Measurements from ENCODE around the gene VSIG4.

Gene VSIG4

GRCh38 chrX:66042307-66043077 is 2.6 kb upstream of the VSIG4 start:
- Mint-ChIP-seq H3K4me3 (no peak overlapping the region), H3K9me3 (no peaks in the 10 kb centered on the region), H3K27ac (no peak overlapping the region), H3K36me3 (ENCODE audit: low read depth) (no peaks in the 10 kb centered on the region), H3K4me1 (peaks cover 32% of the 10 kb centered on the region), H3K27me3 (no peaks in the 10 kb centered on the region)
- DNase-seq (no peak), ATAC-seq (peak; percentile 68)

- no peak overlapping the region for H3K4me3 Mint-ChIP-seq
- peaks cover 6% of the 10 kb centered on the region for H3K4me1 Mint-ChIP-seq
- ATAC-seq (no peak), DNase-seq (no peak)
- no peaks in the 10 kb centered on the region for H3K9me3 Mint-ChIP-seq
- no peak overlapping the region for H3K27ac Mint-ChIP-seq
- H3K36me3 Mint-ChIP-seq (ENCODE audit: low read depth) = no peaks in the 10 kb centered on the region
- H3K27me3 Mint-ChIP-seq = no peaks in the 10 kb centered on the region
Observed at GRCh38 chrX:66038115-66038514, 1.8 kb downstream of the VSIG4 start.

GRCh38 chrX:66036231-66036630 is 3.6 kb downstream of the VSIG4 start:
- Mint-ChIP-seq H3K9me3 (no peaks in the 10 kb centered on the region), H3K36me3 (ENCODE audit: low read depth) (no peaks in the 10 kb centered on the region), H3K27ac (no peak overlapping the region), H3K4me3 (no peak overlapping the region), H3K27me3 (no peaks in the 10 kb centered on the region), H3K4me1 (peaks cover 4% of the 10 kb centered on the region)
- DNase-seq (no peak), ATAC-seq (no peak)

GRCh38 chrX:66035667-66036066 is 4.2 kb downstream of the VSIG4 start:
- ATAC-seq = no peak
- no peak overlapping the region for H3K4me3 Mint-ChIP-seq
- peaks cover 4% of the 10 kb centered on the region for H3K4me1 Mint-ChIP-seq
- no peaks in the 10 kb centered on the region for H3K27me3 Mint-ChIP-seq
- no peaks in the 10 kb centered on the region for H3K9me3 Mint-ChIP-seq
- no peak overlapping the region for H3K27ac Mint-ChIP-seq
- no peak for DNase-seq
- H3K36me3 Mint-ChIP-seq (ENCODE audit: low read depth) = no peaks in the 10 kb centered on the region

- H3K4me3 Mint-ChIP-seq = no peak overlapping the region
- no peaks in the 10 kb centered on the region for H3K9me3 Mint-ChIP-seq
- DNase-seq (peak; percentile 43), ATAC-seq (peak; percentile 49)
- no peaks in the 10 kb centered on the region for H3K27me3 Mint-ChIP-seq
- no peak overlapping the region for H3K27ac Mint-ChIP-seq
- no peaks in the 10 kb centered on the region for H3K36me3 Mint-ChIP-seq (ENCODE audit: low read depth)
- H3K4me1 Mint-ChIP-seq = no peaks in the 10 kb centered on the region
Observed at GRCh38 chrX:66030505-66031317, 9.2 kb downstream of the VSIG4 start.

GRCh38 chrX:66028936-66029335 is 10.9 kb downstream of the VSIG4 start:
- Mint-ChIP-seq H3K27ac (no peak overlapping the region), H3K36me3 (ENCODE audit: low read depth) (no peaks in the 10 kb centered on the region), H3K9me3 (no peaks in the 10 kb centered on the region), H3K27me3 (no peaks in the 10 kb centered on the region), H3K4me3 (no peak overlapping the region), H3K4me1 (peaks cover 6% of the 10 kb centered on the region)
- ATAC-seq (no peak), DNase-seq (no peak)

GRCh38 chrX:66024570-66024969 is 15.3 kb downstream of the VSIG4 start:
- no peak overlapping the region for H3K4me3 Mint-ChIP-seq

GRCh38 chrX:66024092-66024467 is 15.8 kb downstream of the VSIG4 start:
- ATAC-seq = no peak
- no peaks in the 10 kb centered on the region for H3K27me3 Mint-ChIP-seq

More at GRCh38 chrX:66024570-66024969, 15.3 kb downstream of the VSIG4 start:
- ATAC-seq = no peak
- Mint-ChIP-seq H3K36me3 (ENCODE audit: low read depth) (no peaks in the 10 kb centered on the region), H3K9me3 (no peaks in the 10 kb centered on the region), H3K27ac (peak overlapping the region; percentile 3), H3K4me1 (peaks cover 27% of the 10 kb centered on the region), H3K27me3 (no peaks in the 10 kb centered on the region)
- DNase-seq = no peak

GRCh38 chrX:66023385-66024091 is 16.3 kb downstream of the VSIG4 start:
- Mint-ChIP-seq H3K36me3 (ENCODE audit: low read depth) (no peaks in the 10 kb centered on the region), H3K27me3 (no peaks in the 10 kb centered on the region), H3K4me3 (no peak overlapping the region), H3K9me3 (no peaks in the 10 kb centered on the region), H3K27ac (no peak overlapping the region), H3K4me1 (peaks cover 37% of the 10 kb centered on the region)
- ATAC-seq = no peak
- no peak for DNase-seq

More at GRCh38 chrX:66024092-66024467, 15.8 kb downstream of the VSIG4 start:
- Mint-ChIP-seq H3K27ac (no peak overlapping the region), H3K4me3 (no peak overlapping the region), H3K9me3 (no peaks in the 10 kb centered on the region), H3K4me1 (peaks cover 31% of the 10 kb centered on the region), H3K36me3 (ENCODE audit: low read depth) (no peaks in the 10 kb centered on the region)
- DNase-seq = no peak

- H3K27ac Mint-ChIP-seq = no peak overlapping the region
Observed at GRCh38 chrX:66022632-66023384, 17.1 kb downstream of the VSIG4 start.

GRCh38 chrX:66021765-66022631 is 17.9 kb downstream of the VSIG4 start:
- no peak for DNase-seq
- H3K27ac Mint-ChIP-seq = no peak overlapping the region
- H3K9me3 Mint-ChIP-seq = no peaks in the 10 kb centered on the region
- ATAC-seq = no peak
- peaks cover 49% of the 10 kb centered on the region for H3K4me1 Mint-ChIP-seq
- H3K27me3 Mint-ChIP-seq = no peaks in the 10 kb centered on the region
- no peaks in the 10 kb centered on the region for H3K36me3 Mint-ChIP-seq (ENCODE audit: low read depth)
- no peak overlapping the region for H3K4me3 Mint-ChIP-seq

More at GRCh38 chrX:66022632-66023384, 17.1 kb downstream of the VSIG4 start:
- DNase-seq (no peak), ATAC-seq (no peak)
- no peaks in the 10 kb centered on the region for H3K36me3 Mint-ChIP-seq (ENCODE audit: low read depth)
- no peaks in the 10 kb centered on the region for H3K27me3 Mint-ChIP-seq
- no peak overlapping the region for H3K4me3 Mint-ChIP-seq
- no peaks in the 10 kb centered on the region for H3K9me3 Mint-ChIP-seq
- peaks cover 44% of the 10 kb centered on the region for H3K4me1 Mint-ChIP-seq

- Mint-ChIP-seq H3K36me3 (ENCODE audit: low read depth) (no peaks in the 10 kb centered on the region), H3K27ac (peak overlapping the region; percentile 39), H3K4me1 (peaks cover 55% of the 10 kb centered on the region), H3K27me3 (no peaks in the 10 kb centered on the region), H3K4me3 (no peak overlapping the region), H3K9me3 (no peaks in the 10 kb centered on the region)
- DNase-seq (no peak), ATAC-seq (no peak)
Observed at GRCh38 chrX:66021401-66021764, 18.5 kb downstream of the VSIG4 start.

GRCh38 chrX:66020631-66021334 is 19.1 kb downstream of the VSIG4 start:
- DNase-seq = no peak
- no peak for ATAC-seq
- Mint-ChIP-seq H3K9me3 (no peaks in the 10 kb centered on the region), H3K36me3 (ENCODE audit: low read depth) (no peaks in the 10 kb centered on the region), H3K4me1 (peaks cover 61% of the 10 kb centered on the region), H3K4me3 (no peak overlapping the region), H3K27me3 (no peaks in the 10 kb centered on the region), H3K27ac (peak overlapping the region; percentile 55)
